GM06990 (cell line): ENCODE data around the gene TBC1D22A.

ENCODE experiments used
- DNase-seq: peaks from one replicate; pipeline ENCODE4 v3.0.0-alpha.2; 2011; ENCODE audit not compliant: insufficient read length; ENCODE audit errors: extremely low read depth
- H3K27me3 ChIP-seq: replicated peaks from 2 replicates; pipeline ENCODE4 v1.6.0; 2011; ENCODE audit warnings: low read length; ENCODE audit not compliant: control insufficient read depth, insufficient read depth
- H3K36me3 ChIP-seq: 2 replicates; pipeline ENCODE4 v1.5.1; 2011; ENCODE audit warnings: low read length; ENCODE audit not compliant: control insufficient read depth, insufficient read depth
- H3K4me3 ChIP-seq: replicated peaks from 2 replicates; pipeline ENCODE4 v1.5.1; 2011; ENCODE audit warnings: low read depth, mild to moderate bottlenecking, control low read depth, low read length
- CTCF ChIP-seq: IDR thresholded peaks from 2 replicates; pipeline ENCODE4 v1.5.1; 2011; ENCODE audit warnings: low read length, control low read depth, mild to moderate bottlenecking, inconsistent platforms; ENCODE audit not compliant: insufficient read depth, poor library complexity, severe bottlenecking

The TBC1D22A gene

GRCh38 chr22:47192651-47193437, 430.4 kb downstream of the TBC1D22A start:
- Histone ChIP-seq H3K36me3 (no peaks in the 10 kb centered on the region), H3K4me3 (no peak overlapping the region), H3K27me3 (no peaks in the 10 kb centered on the region)
- TF ChIP-seq CTCF: no peak
- peak; percentile 61 for DNase-seq

GRCh38 chr22:47193606-47194329, 431.3 kb downstream of the TBC1D22A start:
- no peak for TF ChIP-seq CTCF
- H3K27me3 ChIP-seq: no peaks in the 10 kb centered on the region
- H3K36me3 ChIP-seq: no peaks in the 10 kb centered on the region
- no peak overlapping the region for H3K4me3 ChIP-seq
- DNase-seq: no peak

GRCh38 chr22:47194476-47195155, 432.2 kb downstream of the TBC1D22A start:
- DNase-seq: no peak
- Histone ChIP-seq H3K27me3 (no peaks in the 10 kb centered on the region), H3K4me3 (no peak overlapping the region), H3K36me3 (no peaks in the 10 kb centered on the region)
- no peak for TF ChIP-seq CTCF

GRCh38 chr22:47195156-47195483, 432.7 kb downstream of the TBC1D22A start:
- no peak for TF ChIP-seq CTCF
- Histone ChIP-seq H3K27me3 (no peaks in the 10 kb centered on the region), H3K4me3 (no peak overlapping the region), H3K36me3 (no peaks in the 10 kb centered on the region)
- DNase-seq: no peak

GRCh38 chr22:47195484-47196165, 433.2 kb downstream of the TBC1D22A start:
- TF ChIP-seq CTCF: no peak
- Histone ChIP-seq H3K4me3 (no peak overlapping the region), H3K36me3 (no peaks in the 10 kb centered on the region), H3K27me3 (no peaks in the 10 kb centered on the region)
- DNase-seq: no peak
